Activated naive CD4-positive, alpha-beta T cell treated with anti-CD3 and anti-CD28 coated beads, Interleukin-2, amount 10 ng/mL, durations not matched to agents 7 days and 5 days (primary cell): ENCODE data around the gene CPEB2.

ENCODE experiments used
- CTCF ChIA-PET: fragments of 350-600 bp; sonication (Branson Sonifier 250); formaldehyde crosslinking; loops from one replicate; lab custom pipeline; 2021; ENCODE audit warnings: antibody characterized with exemption; lab: Charles Lee
- DNase-seq: peaks from one replicate; pipeline ENCODE4 v3.0.0-alpha.2; 2020
- H3K27ac Mint-ChIP-seq: one replicate; pipeline ENCODE4 v1.8.0; 2021; ENCODE audit warnings: mild to moderate bottlenecking, moderate library complexity, mixed read lengths
- H3K27me3 Mint-ChIP-seq: one replicate; pipeline ENCODE4 v1.8.0; 2021; ENCODE audit warnings: mild to moderate bottlenecking, mixed read lengths
- H3K36me3 Mint-ChIP-seq: one replicate; pipeline ENCODE4 v1.8.0; 2021; ENCODE audit warnings: mixed read lengths
- H3K4me1 Mint-ChIP-seq: one replicate; pipeline ENCODE4 v1.8.0; 2021; ENCODE audit warnings: mixed read lengths
- H3K4me3 Mint-ChIP-seq: one replicate; pipeline ENCODE4 v1.8.0; 2021; ENCODE audit warnings: mild to moderate bottlenecking, moderate library complexity, mixed read lengths
- H3K9me3 Mint-ChIP-seq: one replicate; pipeline ENCODE4 v1.8.0; 2021; ENCODE audit warnings: mixed read lengths

CPEB2 gene

DNA sequence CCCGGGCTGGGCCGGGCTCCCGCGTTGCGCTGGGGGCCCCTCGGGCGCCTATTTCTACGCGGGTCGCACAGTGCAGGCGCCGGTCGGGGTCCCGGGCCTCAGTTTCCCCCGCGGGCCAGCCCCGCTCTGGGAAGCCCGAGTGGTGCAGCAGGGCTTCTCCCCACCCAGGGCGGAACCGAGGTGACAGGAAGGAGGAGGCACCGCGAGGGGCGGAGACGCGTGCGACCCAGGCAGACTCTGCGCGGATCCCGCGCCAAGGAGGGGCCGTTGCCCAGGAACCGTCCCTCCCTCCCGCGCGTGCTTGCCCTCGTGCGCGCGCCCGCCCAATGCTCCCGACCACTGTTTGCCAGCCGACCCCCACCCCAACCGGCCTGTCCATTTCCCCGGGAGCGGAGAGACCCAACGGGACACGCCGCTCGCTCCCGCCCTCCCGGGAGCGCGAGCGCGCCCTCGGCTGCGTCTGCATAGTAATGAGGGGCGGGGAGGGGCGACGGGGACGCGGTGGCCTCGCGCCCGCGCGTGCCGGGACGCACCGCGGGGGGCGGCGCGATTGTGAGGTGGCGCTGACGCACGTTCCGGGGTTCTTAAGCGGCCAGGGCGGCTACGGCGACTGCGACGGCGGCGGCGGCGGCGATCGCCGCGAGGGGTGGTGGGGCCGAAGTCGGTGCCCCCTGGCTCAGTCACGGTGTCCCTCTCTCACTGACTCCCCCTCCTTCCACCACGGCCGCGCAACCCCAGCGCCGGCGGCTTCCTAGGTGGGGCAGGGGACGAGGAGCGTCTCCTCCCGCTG is at the start of gene CPEB2:
TSS of gene CPEB2 (plus strand) at position 613 of the 790 bp plus-strand sequence. CDS start 193 bp downstream, outside the sequence.
- peak within 1 kb of the TSS; percentile 98 for H3K27ac Mint-ChIP-seq
- DNase-seq = peak; percentile 93
- peaks cover 5% of the 10 kb centered on the region for H3K36me3 Mint-ChIP-seq
- H3K27me3 Mint-ChIP-seq = no peaks in the 10 kb centered on the region
- CTCF ChIA-PET = interaction anchor here (1.2 kb wide), 1 partner anchor 1347 kb away, joined by 3 read pairs; no protein-coding TSS in a partner anchor
- peaks cover 32% of the 10 kb centered on the region for H3K4me1 Mint-ChIP-seq
- H3K4me3 Mint-ChIP-seq = peak within 1 kb of the TSS; percentile 92
- H3K9me3 Mint-ChIP-seq = no peaks in the 10 kb centered on the region

GRCh38 chr4:14958436-14958835 is 43.8 kb upstream of the CPEB2 start:
- no peak for DNase-seq
- no peaks in the 10 kb centered on the region for H3K27me3 Mint-ChIP-seq
- H3K4me1 Mint-ChIP-seq = no peaks in the 10 kb centered on the region
- H3K27ac Mint-ChIP-seq = no peak overlapping the region
- H3K36me3 Mint-ChIP-seq = no peaks in the 10 kb centered on the region
- CTCF ChIA-PET = no interaction called here
- H3K4me3 Mint-ChIP-seq = no peak overlapping the region
- H3K9me3 Mint-ChIP-seq = no peaks in the 10 kb centered on the region

GRCh38 chr4:14961292-14961691 is 41.0 kb upstream of the CPEB2 start:
- H3K27ac Mint-ChIP-seq = no peak overlapping the region
- CTCF ChIA-PET = interaction anchor here (1.0 kb wide), 1 partner anchor 35 kb away, joined by 3 read pairs; no protein-coding TSS in a partner anchor
- no peaks in the 10 kb centered on the region for H3K27me3 Mint-ChIP-seq
- no peaks in the 10 kb centered on the region for H3K9me3 Mint-ChIP-seq
- no peak for DNase-seq
- H3K4me3 Mint-ChIP-seq = no peak overlapping the region
- no peaks in the 10 kb centered on the region for H3K36me3 Mint-ChIP-seq
- H3K4me1 Mint-ChIP-seq = no peaks in the 10 kb centered on the region

DNA sequence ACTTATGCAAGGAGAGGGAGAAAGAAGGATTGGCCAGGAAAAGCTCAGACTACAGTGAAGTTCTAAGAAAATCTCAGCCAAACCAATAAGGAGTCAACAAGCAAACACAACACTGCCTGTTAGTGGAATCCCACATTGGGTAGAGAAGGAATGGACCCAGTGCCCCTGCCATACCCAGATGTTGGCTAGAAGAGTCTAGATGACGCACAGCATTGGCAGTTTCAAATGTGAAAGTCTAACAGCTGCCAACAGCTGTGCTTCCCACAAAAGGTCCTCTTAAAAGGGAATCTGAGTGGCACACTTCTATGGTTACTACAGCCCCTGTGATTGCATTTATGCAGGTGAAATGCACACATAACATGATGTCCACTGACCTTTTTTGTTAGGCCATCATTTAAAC is 37.2 kb upstream of the CPEB2 start:
- Mint-ChIP-seq H3K9me3 (no peaks in the 10 kb centered on the region), H3K27me3 (no peaks in the 10 kb centered on the region), H3K27ac (no peak overlapping the region), H3K36me3 (no peaks in the 10 kb centered on the region), H3K4me3 (no peak overlapping the region), H3K4me1 (no peaks in the 10 kb centered on the region)
- CTCF ChIA-PET = no interaction called here
- DNase-seq = no peak

DNA sequence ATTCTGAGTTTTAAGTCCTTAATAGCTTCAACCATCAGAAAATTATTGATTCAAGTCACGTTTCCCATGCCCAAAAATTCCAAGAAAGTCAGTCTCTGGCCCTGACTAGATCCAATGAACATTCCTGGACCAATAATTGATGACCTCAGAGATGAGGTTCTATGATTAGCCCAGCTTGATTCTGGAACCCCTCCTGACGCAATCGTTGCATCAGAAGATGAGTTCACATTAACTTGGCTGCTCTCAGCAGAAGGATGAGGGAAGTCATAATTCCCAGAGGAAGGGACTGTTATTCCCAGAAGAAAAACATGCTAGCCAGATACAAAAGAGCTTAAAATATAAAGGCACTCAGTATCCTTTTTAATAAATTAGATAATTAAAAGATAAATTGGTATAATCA is 34.3 kb upstream of the CPEB2 start:
- no peaks in the 10 kb centered on the region for H3K36me3 Mint-ChIP-seq
- no peaks in the 10 kb centered on the region for H3K27me3 Mint-ChIP-seq
- DNase-seq = no peak
- no peak overlapping the region for H3K4me3 Mint-ChIP-seq
- H3K9me3 Mint-ChIP-seq = peaks cover 2% of the 10 kb centered on the region
- H3K27ac Mint-ChIP-seq = no peak overlapping the region
- CTCF ChIA-PET = no interaction called here
- H3K4me1 Mint-ChIP-seq = no peaks in the 10 kb centered on the region

DNA sequence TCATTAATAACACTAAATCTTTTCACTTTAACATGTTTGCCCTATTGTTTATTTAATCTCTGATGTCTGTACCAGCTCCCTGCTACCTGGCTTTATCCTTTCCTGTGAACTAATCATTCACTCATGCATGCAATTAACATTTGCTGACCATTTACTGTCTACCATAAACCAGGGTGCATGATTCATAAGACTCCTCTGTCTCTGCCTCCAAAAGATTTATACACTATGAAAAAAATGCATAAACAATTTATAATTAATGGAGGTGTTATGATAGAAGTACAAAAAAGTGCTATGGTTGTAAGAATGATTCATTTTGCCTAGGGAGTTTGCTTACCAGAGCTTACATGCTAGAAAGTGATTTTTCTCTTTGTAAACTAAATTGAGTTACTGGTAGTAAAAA is 24.5 kb upstream of the CPEB2 start:
- Mint-ChIP-seq H3K36me3 (no peaks in the 10 kb centered on the region), H3K9me3 (no peaks in the 10 kb centered on the region), H3K27me3 (no peaks in the 10 kb centered on the region), H3K4me1 (no peaks in the 10 kb centered on the region), H3K4me3 (no peak overlapping the region), H3K27ac (no peak overlapping the region)
- CTCF ChIA-PET = no interaction called here
- no peak for DNase-seq

DNA sequence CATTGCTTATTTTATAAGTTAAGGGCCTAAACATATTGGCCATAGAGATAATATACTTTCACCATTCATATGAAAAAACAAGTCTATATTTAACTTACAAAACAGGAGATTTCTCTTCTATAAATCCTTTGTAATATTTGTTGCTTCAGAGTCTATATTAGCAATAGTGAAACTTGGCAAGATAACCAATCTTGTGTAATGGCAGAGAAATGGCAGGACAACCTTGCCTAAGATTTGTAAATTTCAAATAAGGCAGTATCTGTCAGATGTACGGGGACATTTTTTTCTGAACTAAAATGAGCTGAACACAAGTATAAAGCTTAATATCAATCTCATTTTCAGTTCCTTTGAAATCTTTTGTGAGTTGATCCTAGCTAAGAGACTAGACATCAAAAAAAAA is 17.8 kb upstream of the CPEB2 start:
- no peak overlapping the region for H3K27ac Mint-ChIP-seq
- no peak for DNase-seq
- no peaks in the 10 kb centered on the region for H3K4me1 Mint-ChIP-seq
- H3K4me3 Mint-ChIP-seq = no peak overlapping the region
- H3K9me3 Mint-ChIP-seq = no peaks in the 10 kb centered on the region
- H3K27me3 Mint-ChIP-seq = peaks cover 4% of the 10 kb centered on the region
- H3K36me3 Mint-ChIP-seq = no peaks in the 10 kb centered on the region
- CTCF ChIA-PET = no interaction called here

GRCh38 chr4:14985161-14985560 is 17.1 kb upstream of the CPEB2 start:
- CTCF ChIA-PET = no interaction called here
- Mint-ChIP-seq H3K36me3 (no peaks in the 10 kb centered on the region), H3K27me3 (peaks cover 4% of the 10 kb centered on the region), H3K4me3 (no peak overlapping the region), H3K27ac (no peak overlapping the region), H3K4me1 (no peaks in the 10 kb centered on the region), H3K9me3 (no peaks in the 10 kb centered on the region)
- no peak for DNase-seq

GRCh38 chr4:14985843-14986242 is 16.4 kb upstream of the CPEB2 start:
- CTCF ChIA-PET = interaction anchor here (1.3 kb wide), 1 partner anchor 44 kb away, joined by 3 read pairs; no protein-coding TSS in a partner anchor
- no peak for DNase-seq
- Mint-ChIP-seq H3K4me1 (no peaks in the 10 kb centered on the region), H3K27me3 (peaks cover 4% of the 10 kb centered on the region), H3K4me3 (no peak overlapping the region), H3K36me3 (no peaks in the 10 kb centered on the region), H3K9me3 (no peaks in the 10 kb centered on the region), H3K27ac (no peak overlapping the region)

DNA sequence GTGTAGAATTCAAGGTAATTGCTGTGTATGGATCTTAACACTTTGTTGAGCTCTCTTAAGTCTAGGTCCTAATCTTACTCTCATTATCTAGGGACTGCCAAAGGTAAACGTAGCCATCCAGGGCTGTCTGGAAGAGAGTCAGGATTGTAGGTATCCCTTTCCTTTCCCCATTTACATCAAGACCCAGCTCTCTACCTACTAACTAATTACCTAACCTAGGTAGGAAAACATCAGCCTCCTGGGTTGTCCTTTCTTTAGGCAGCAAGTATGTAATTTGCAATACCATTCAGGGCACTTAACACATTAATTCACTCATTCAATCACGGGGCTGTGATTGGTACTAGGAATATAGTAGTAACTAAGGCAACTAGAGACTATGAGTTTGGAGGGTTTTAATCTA is 15.2 kb upstream of the CPEB2 start:
- CTCF ChIA-PET = interaction anchor here (1.3 kb wide), 1 partner anchor 42 kb away, joined by 3 read pairs; no protein-coding TSS in a partner anchor
- no peaks in the 10 kb centered on the region for H3K36me3 Mint-ChIP-seq
- H3K4me1 Mint-ChIP-seq = no peaks in the 10 kb centered on the region
- no peaks in the 10 kb centered on the region for H3K9me3 Mint-ChIP-seq
- no peak overlapping the region for H3K27ac Mint-ChIP-seq
- no peak overlapping the region for H3K4me3 Mint-ChIP-seq
- DNase-seq = no peak
- peaks cover 4% of the 10 kb centered on the region for H3K27me3 Mint-ChIP-seq

- Mint-ChIP-seq H3K4me1 (peaks cover 7% of the 10 kb centered on the region), H3K27ac (no peak overlapping the region), H3K9me3 (no peaks in the 10 kb centered on the region), H3K36me3 (no peaks in the 10 kb centered on the region), H3K4me3 (no peak overlapping the region), H3K27me3 (no peaks in the 10 kb centered on the region)
- CTCF ChIA-PET = no interaction called here
- DNase-seq = no peak
Measured at GRCh38 chr4:14990484-14990883, 11.8 kb upstream of the CPEB2 start.

GRCh38 chr4:14994242-14994641 is 8.0 kb upstream of the CPEB2 start:
- H3K9me3 Mint-ChIP-seq = no peaks in the 10 kb centered on the region
- peaks cover 11% of the 10 kb centered on the region for H3K4me1 Mint-ChIP-seq
- DNase-seq = no peak
- H3K4me3 Mint-ChIP-seq = no peak overlapping the region
- H3K36me3 Mint-ChIP-seq = no peaks in the 10 kb centered on the region
- no peak overlapping the region for H3K27ac Mint-ChIP-seq
- CTCF ChIA-PET = no interaction called here
- peaks cover 5% of the 10 kb centered on the region for H3K27me3 Mint-ChIP-seq

- H3K27me3 Mint-ChIP-seq = no peaks in the 10 kb centered on the region
Measured at GRCh38 chr4:15001248-15001868, 923 bp upstream of the CPEB2 start.

DNA sequence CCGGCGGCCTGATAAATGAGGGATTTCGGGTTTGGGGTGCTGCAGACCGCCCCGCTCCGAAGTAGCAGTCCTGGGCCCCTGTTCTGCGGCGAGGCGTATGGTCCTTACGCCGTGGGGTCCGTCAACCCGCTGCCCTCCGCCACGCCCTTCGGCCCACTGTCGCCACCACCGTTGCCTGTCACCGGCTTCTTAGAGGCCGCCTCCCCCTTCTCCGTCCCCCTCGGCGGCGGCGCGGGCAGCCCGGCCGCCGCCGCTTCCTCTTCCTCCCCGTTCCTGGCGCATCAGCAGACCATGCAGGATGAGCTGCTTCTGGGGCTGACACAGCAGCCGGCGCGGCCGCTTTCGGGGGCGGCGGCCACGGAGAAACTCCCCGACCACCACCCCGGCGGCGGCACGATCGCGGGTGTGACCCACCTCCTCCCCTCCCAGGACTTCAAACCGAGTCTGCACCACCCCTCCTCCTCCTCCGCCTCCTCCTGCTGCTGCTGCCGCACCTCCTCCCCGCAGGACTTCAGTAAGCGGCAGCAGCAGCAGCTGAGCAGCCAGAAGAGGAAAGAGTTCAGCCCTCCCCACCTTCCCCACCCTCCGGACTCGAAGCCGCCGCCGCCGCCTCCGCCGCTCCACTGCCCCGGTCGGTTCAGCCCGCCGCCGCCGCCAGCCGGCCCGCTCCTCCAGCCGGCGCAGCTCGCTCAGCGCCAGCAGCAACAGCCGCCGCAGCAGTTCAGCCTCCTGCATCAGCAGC is 549 bp downstream of the CPEB2 start:
- H3K27ac Mint-ChIP-seq = peak overlapping the region; percentile 98

More at GRCh38 chr4:15001248-15001868, 923 bp upstream of the CPEB2 start:
- Mint-ChIP-seq H3K4me1 (peaks cover 29% of the 10 kb centered on the region), H3K27ac (peak overlapping the region; percentile 98), H3K9me3 (no peaks in the 10 kb centered on the region), H3K36me3 (peaks cover 5% of the 10 kb centered on the region), H3K4me3 (peak overlapping the region; percentile 92)
- CTCF ChIA-PET = interaction anchor here (0.6 to 1.2 kb wide), 2 partner anchors 1216 to 1346 kb away, joined by 3 read pairs; no protein-coding TSS in a partner anchor
- peak; percentile 57 for DNase-seq

More for the DNA sequence above, 549 bp downstream of the CPEB2 start:
- Mint-ChIP-seq H3K9me3 (no peaks in the 10 kb centered on the region), H3K27me3 (no peaks in the 10 kb centered on the region), H3K4me1 (peaks cover 34% of the 10 kb centered on the region), H3K36me3 (peaks cover 9% of the 10 kb centered on the region), H3K4me3 (peak overlapping the region; percentile 92)
- DNase-seq = peak; percentile 89
- CTCF ChIA-PET = no interaction called here
